SIG-M5 treated with dmso at 0.1 percent for 504 hours (cell line): ENCODE measurements around the gene ARHGAP21.
A peak's percentile ranks its signal among the peaks of the same experiment; 100 is the strongest.
"Not testable (repeated sequence)": the region's sequence is repeated elsewhere in the genome, so short reads cannot be mapped to it uniquely, and the experiment has no call there.

Experiments
- DNase-seq: peaks from one replicate; lab custom pipeline; 2025; ENCODE audit not compliant: unreplicated experiment; lab: John Stamatoyannopoulos, UW

ARHGAP21 gene

DNA sequence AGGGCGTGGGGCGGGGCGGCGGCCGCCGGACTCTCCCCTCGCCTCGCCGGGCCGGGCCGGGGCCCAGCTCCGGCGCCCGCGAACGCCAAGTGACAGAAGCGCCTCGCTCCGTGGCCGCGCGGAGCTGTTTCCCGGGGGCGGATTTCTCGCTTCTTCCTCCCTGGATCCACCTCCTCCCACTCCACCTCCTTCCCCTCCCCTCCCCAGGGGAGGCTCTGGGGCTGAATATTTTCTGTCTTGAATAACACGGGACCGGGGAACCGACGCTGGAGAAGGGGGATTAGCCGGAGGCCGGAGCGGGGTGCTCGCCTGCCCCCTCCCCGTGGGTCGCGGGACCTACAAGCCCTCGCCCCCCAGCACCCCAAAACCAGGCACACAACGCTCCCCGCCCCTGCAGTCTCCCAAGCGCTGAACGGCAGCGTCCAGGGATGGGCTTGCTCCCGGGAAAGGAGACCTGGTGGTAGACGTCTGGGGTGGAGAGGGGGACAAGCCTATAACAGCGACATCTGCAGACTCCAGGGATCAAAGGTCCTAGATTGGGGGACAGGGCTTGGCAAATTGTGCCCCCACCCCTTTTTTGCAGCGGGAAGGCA, at the start of gene ARHGAP21:
Gene ARHGAP21 (minus strand): TSS at position 100 of the 593 bp plus-strand sequence. CDS start 1,988 bp downstream, outside the sequence.
- peak; percentile 40 for DNase-seq

DNA sequence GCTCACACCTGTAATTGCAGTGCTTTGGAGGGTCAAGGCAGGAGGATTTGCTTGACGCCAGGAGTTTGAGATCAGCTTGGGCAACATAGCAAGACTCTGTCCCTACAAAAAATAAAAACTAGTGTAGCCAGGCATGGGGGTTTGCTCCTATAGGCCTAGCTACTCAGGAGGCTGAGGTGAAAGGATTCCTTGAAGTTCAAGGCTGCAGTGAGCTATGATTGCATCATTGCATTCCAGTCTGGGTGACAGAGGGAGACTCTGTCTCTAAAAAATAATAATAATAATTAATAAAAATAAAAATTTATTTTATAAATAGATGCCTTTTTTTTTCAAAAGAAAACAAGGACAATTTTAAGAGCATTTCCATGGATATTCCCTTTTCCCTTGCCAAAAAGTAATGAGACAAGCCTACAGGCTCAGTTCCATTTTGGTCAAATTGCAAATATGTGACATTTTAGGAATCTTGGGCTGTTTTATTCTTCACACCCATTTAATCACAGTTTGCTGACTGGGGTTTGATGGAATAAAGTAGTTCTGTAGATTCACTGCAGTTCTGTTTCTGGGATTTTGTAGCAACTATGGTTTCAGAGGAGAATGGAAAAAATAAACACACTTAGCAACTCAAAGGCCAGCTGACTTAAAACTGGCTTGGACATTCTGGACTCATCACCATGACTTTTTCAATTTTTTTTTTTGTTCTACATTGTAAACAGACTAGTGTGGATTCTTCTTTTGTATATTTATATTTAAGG, 48.4 kb upstream of the ARHGAP21 start:
- no peak for DNase-seq

DNA sequence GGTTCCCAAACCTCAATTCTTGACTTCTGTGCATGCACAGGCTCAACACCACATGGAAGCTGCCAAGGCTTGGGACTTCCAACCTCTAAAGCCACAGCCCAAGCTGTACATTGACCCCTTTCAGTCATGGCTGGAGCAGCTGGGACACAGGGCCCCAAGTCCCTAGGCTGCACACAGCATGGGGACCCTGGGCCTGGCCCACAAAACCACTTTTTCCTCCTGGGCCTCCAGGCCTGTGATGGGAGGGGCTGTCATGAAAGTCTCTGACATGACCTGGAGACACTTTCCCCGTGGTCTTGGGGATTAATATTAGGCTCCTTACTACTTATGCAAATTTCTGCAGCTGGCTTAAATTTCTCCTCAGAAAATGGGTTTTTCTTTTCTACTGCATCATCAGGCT, 41.3 kb upstream of the ARHGAP21 start:
- not testable (repeated sequence) for DNase-seq

DNA sequence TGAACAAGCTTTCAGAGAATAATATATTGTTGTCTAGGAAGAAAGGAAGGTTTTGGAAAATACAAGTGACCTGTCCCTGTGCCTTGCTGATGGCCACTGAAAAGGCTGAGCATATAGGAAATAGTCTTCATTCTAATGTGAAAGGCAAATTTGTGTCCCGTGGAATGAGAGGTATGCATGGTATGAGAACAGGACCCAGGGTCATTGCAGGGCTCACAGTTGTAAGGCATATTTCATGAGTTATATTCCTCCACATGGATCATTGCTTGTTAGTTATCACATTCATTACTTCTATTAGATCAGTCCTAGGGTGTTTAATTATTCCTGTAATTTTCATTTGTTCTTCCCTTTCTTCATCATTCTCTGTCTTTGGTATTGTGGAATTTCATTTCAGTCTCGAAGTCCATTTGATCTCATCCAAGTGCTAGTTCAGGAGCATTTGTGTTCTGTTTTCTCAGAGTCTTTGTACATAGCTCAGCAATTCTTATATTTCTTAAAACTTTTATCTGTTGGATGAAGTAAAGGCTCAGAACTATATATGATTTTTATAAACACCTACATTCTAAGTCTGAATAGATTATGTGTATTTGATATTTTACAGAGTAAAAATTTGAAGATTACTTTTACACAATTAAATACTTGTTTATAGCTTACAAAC, 39.4 kb upstream of the ARHGAP21 start:
- no peak for DNase-seq

DNA sequence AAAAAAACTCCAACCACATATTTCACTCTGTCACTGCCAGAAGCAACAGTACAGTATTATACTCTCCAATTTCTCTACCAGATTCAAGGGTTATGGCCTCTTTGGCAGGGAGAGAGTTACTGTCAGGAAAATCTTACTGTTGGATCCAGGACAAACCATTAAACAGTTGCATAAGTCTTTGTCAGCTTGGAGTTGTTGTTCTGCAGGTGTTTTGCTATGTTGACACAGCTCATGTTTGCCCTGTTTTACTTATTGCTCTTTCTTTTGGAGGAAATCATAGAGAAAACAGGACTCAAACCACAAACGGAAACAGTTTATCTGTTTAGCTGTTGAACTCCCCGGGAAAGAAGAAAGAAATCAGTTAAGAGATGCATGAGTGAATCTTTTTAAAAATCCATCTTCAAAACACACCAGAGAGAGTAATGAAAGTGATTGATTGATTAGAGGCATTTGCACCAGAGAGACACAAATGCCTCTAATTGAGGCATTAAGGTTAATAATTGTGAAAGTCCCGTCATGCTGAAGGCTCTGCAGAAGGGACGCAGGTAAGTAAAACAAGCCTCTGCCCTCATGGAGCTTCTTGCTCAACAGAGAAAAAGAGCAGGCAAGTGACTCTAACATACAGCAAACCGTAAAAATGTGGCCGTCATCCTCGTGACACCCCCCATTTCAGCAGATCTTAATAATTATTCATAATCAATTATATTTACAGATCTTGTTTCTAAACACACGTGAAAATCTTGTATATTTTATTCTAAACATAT, 38.7 kb upstream of the ARHGAP21 start:
- DNase-seq = no peak

DNA sequence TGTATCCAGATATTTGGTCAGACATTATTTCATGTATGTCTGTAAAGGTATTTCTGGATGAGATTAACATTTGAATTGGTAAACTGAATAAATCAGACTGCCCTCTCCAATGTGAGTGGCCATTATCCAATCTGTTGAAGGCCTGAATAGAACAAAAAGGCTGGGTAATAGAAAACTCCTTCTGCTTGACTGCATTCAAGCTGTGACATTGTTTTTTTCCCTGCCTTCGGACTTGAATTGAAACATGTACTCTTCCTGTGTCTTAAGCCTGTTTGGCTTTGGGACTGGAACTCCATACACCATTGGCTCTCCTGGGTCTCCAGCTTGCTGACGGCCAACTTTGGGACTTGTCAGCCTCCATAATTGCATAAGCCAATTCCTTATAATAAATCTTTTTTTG, 36.0 kb upstream of the ARHGAP21 start:
- no peak for DNase-seq

DNA sequence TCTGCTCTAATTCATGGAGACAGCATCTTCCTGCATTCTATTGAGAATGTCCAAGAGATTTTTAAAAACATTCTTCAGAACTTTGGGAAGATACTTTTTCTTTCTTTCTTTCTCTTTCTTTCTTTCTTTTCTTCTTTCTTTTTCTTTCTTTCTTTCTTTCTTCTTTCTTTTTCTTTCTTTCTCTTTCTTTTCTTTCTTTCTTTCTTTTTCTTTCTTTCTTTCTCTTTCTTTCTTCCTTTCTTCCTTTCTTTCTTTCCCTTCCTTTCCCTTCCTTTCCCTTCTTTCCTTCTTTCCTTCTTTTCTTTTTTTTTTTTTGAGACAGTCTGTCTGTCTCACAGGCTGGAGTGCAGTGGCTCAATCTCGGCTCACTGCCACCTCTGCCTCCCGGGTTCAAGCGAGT, 34.6 kb upstream of the ARHGAP21 start:
- DNase-seq = not testable (repeated sequence)

DNA sequence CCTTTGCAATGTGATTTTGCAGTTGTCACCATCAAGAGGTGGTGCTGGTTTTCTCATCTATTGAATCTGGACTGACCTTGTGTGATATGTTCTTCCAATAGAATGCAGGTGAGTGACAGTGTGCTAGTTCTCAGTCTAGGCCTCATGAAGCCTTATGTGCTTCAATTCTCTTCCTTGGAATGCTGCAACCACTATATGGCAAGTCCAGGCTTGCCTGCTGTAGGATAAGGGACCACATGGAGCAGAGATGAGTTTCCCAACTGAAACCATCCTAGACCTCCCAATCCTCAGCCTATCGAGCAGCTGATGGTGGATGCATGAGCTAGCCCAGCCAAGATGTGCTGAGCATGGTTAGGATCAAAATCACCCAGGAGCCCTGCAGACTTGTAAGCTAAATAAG, 32.6 kb upstream of the ARHGAP21 start:
- no peak for DNase-seq

DNA sequence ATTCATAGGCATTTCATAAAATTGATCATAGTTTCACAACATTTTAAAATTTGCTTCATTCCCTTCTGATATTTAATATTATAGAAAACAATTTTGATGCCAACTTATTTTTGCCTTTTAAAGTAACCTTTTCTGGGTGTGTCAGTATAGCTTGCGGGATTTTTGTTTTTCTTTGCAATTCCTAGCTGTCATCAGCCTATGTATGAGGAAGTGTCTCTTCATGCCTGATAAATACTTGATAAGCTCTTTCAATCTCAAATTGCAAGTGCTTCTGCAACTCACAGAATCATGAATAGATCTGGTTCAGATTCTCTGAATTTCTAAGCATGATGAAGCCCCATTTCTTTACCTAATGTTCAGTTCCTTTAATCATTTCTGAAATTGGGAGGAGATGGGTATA, 28.0 kb upstream of the ARHGAP21 start:
- DNase-seq = no peak

DNA sequence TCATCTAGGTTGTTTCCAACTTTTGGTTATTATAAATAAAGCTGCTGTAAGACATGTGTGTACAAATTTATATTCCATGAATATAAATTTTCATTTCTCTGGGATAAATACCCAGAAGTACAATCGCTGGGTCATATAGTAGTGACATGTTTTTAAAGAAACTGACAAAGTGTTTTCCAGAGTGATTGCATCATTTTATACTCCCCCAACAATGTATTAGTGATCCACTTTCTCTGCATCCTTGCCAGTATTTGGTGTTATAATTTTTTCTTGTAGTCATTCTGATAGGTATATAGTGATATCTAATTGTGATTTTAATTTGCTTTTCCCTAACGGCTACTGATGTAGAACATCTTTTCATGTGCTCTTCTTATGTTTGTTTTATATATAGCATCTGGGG, 27.0 kb upstream of the ARHGAP21 start:
- no peak for DNase-seq

DNA sequence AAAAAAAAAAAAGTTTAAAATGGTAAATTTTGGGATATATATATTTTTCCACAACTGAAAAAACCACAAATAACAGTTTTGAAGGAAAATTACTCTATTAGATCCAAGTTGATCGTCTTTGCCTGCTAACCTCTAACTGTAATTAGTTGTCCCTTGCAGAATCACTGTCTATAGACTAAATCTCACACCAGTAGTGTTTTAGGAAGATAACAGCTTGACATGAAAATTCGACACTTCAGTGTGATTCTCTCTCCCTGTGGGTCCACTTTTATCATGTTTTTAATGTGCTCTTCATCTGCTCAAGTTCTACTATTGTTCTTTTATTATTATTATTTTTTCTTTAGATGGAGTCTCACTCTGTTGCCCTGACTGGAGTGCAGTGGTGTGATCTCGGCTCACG, 24.5 kb upstream of the ARHGAP21 start:
- no peak for DNase-seq

DNA sequence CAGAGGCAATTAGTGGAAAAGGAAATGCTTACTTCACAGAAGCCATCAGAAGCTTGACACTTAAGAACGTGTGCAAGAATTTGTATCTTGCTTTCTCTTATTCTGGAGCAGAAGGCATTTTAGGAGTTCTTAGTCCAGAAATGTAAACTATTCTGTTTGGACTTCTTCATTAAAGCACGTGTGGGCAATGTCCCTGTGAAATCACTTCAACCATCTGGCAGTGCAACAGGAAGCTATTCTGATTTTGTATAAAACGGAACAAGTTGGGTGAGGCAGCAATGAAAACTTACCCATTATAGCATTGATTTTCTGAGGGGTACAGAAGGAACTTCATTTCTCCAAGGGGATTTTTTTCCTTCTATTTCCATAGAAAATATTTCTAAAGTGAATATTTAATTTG, 21.3 kb upstream of the ARHGAP21 start:
- DNase-seq = no peak

DNA sequence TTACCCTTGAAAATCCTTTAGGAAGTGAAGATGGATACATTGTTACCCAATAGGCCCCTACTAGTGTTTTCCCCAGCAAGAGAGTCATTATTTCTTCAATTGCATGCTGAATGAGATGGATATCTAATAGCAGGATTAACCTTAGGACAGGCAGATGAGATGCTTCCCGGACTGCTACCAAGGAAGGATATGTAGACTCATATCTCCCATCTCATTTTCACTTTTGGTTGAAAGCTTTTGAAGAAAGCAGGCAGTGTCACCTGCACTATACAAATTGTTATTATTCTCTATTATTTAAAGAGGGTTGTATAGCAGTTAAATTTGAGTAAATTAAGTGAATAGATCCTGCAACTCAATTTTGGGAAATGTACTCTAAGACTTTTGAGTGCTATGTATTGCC, 17.0 kb upstream of the ARHGAP21 start:
- no peak for DNase-seq

DNA sequence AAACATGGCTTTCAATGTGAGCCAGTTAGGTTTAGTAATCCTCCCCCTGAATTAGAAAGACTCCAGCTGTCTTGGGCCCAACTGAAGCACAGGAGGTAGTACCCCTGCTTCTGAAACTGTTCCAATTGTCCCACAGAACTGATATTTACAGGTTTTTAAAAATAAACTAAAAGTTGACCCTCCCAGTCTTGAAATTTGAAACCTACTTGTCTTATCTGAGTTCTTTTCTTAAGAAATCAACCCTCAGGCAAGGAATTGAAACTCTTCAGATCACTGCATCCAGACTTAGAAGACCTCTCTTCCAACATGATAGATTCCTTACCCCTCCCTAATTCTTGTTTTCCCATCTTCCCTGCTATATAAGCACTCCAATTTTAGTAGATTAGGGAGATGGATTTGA, 13.3 kb upstream of the ARHGAP21 start:
- DNase-seq = no peak

DNA sequence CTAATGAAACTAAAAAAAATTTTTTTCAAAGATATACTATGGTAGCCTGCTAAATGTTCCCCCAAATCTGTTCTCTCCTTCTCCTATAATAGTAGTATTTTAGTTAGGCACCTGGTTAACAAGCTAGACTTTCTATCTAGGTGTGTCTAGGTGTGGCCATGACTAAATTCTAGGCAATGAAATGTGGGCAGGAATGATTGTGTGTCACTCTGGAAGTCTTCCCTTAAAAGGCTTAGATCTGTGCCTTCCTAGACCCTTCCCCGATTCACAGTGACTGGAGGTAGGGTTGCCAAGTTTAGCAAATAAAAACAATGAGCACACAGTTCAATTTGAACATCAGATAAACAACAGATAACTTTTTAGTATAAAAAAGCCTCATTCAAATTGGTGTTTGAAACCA, 8.3 kb upstream of the ARHGAP21 start:
- DNase-seq = no peak

DNA sequence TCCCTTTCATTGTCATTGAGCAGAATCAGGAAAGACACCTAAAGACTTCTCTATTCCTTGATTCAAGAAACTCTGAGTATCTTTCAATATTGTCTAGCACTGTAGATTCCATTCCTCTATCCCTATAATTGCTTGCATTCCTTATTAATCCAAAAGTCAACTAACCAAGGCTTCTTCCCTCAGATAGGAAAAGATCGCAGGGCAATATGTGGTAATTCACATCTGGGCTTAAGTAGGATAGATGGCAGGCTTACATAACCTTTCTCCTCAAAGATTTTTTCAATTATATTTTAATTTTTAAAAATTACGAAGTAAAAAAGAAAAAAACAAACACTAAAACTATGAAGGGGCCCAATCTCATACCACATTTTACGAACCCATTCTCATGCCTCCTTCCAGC, 7.1 kb upstream of the ARHGAP21 start:
- no peak for DNase-seq

DNA sequence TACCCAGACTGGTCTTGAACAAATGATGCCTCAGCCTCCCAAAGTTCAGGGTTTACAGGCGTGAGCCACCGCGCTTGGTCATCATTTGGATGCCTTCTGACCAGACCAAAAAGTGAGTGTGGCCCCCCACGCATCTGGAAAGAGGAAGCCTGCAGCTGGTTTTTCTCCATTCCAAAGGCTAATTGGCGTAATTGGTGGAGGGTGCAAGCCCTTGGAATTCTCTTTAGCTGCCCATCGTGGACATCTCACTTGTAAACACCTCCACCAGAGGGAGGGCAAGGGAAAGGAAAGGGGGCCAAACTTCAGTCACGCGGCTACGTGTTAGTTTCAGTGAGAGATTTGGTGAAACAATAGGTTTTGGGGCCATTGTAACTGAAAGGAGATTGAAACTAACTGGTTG, 4.1 kb upstream of the ARHGAP21 start:
- DNase-seq = no peak

DNA sequence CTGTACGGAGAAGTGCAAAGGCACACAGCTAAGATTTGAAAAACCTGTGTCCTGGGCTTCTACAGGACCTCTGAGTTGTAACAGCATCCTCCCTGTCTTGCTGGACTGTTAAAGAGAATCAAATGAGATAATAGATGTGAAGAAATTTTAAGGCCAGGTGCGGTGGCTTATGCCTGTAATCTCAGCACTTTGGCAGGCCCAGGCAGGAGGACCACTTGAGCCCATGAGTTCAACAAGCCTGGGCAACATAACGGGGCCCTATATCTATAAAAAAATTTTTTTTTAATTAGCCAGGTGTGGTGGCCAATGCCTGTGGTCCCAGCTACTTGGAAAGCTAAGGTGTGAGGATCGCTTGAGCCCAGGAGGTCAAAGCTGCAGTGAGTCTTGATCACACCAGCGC, 2.9 kb upstream of the ARHGAP21 start:
- DNase-seq = no peak

DNA sequence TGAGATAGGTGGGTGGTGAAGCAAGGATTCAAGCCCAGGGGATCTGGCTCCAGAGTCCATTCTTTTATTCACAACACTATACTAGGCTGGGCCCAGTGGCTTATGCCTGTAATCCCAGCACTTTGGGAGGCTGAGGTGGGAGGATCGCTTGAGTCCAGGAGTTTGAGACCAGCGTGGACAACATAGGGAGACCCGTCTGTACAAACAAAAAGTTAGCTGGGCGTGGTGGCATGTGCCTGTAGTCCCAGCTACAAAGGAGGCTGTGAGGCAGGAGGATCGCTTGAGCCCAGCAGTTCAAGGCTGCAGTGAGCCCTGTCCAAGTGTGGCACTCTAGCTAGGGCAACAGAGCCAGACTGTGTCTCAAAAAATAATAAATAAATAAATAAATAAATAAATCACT, 2.3 kb upstream of the ARHGAP21 start:
- not testable (repeated sequence) for DNase-seq

DNA sequence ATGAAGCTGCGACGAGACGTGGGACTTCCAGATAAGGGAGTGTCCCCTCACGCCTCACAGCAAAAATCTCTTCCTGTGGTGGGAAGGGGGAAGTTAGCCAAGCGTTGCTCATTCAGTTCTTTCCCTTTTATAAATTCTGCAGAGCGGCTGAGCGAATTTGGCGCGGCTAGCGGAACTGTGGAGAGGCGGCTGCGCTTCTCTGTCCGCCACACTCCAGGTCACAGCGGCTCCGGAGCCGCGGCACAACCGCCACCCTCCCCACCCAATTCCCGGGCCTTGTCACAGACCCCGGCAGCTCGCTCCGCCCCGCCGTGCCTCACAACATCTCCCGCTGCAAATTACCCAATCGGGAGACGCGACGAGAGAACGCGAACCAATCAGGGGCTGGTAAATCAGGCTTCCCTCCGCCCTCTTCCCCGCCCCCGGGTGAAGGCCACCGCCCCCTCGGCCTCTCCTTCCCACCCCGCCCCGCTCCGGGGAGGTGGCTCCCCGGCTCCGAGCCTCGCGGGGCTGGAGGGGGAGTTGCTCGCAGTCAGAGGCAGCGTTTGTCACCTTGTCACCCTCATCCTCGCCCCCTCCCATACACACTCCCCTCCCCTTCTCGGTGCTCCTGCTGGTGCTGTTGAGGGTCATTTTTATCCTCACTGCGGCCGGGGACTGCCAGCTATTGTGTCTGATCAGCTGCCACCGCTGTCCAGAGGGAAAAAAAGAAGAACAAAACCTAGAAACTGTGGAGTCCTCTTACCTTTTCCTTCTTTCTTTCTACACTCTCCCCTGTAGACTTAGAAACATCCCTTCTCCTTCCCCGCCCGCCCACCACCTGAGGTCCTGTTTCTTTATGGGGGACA, 918 bp upstream of the ARHGAP21 start:
- peak; percentile 90 for DNase-seq

DNA sequence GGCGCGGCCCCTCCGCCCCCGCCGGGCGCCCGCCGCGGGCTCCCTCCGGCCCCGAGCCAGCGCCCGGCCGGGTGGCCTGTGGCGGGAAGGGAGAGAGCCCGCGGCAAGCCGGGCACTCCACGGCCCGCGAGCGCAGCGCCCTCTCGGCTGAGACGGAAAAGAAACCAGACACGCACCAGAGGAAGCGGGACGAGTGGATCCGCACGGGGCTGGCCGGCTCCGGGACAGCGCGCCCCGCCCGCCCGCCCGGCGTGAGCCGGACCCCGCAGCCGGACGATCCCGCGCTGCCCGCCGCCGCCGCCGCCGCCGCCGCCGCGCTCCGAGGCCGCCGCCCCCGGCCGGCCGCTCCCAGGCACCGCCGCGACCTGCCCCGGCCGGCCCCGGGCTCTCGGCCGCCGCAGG, 300 bp downstream of the ARHGAP21 start:
- no peak for DNase-seq
